Measurements from ENCODE around the gene AGBL4.

GRCh38 chr1:48808496-48808895, 1215.3 kb downstream of the AGBL4 start:
- TF ChIP-seq TAF1 (IDR thresholded peaks at IDR 0.05; ENCODE audit: borderline replicate concordance, insufficient read depth, low read length) (no peak), POLR2AphosphoS5 (IDR thresholded peaks at IDR 0.05; ENCODE audit: low read depth, low read length) (no peak), SIN3A (IDR thresholded peaks at IDR 0.05; ENCODE audit: borderline replicate concordance, insufficient read depth, low read length) (no peak)
- TF ChIP-seq, protein P1, sequence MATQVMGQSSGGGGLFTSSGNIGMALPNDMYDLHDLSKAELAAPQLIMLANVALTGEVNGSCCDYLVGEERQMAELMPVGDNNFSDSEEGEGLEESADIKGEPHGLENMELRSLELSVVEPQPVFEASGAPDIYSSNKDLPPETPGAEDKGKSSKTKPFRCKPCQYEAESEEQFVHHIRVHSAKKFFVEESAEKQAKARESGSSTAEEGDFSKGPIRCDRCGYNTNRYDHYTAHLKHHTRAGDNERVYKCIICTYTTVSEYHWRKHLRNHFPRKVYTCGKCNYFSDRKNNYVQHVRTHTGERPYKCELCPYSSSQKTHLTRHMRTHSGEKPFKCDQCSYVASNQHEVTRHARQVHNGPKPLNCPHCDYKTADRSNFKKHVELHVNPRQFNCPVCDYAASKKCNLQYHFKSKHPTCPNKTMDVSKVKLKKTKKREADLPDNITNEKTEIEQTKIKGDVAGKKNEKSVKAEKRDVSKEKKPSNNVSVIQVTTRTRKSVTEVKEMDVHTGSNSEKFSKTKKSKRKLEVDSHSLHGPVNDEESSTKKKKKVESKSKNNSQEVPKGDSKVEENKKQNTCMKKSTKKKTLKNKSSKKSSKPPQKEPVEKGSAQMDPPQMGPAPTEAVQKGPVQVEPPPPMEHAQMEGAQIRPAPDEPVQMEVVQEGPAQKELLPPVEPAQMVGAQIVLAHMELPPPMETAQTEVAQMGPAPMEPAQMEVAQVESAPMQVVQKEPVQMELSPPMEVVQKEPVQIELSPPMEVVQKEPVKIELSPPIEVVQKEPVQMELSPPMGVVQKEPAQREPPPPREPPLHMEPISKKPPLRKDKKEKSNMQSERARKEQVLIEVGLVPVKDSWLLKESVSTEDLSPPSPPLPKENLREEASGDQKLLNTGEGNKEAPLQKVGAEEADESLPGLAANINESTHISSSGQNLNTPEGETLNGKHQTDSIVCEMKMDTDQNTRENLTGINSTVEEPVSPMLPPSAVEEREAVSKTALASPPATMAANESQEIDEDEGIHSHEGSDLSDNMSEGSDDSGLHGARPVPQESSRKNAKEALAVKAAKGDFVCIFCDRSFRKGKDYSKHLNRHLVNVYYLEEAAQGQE (IDR thresholded peaks at IDR 0.05; ENCODE audit: insufficient read depth in 1 of 2, low read depth in 2 of 2, low read length in 2 of 2): no peak
